ES-I3 (cell line): ENCODE results near the gene FNBP1L.

ENCODE experiments used
- H3K36me3 ChIP-seq: 2 replicates; pipeline ENCODE4 v1.6.1; 2013; ENCODE audit warnings: mild to moderate bottlenecking, low read length, control low read depth, moderate library complexity; ENCODE audit not compliant: insufficient read depth
- H3K4me1 ChIP-seq: 2 replicates; pipeline ENCODE4 v1.6.1; 2013; ENCODE audit warnings: mild to moderate bottlenecking, control low read depth, low read length; ENCODE audit not compliant: insufficient read depth
- H3K9ac ChIP-seq: 2 replicates; pipeline ENCODE4 v1.6.1; 2013; ENCODE audit warnings: low read depth, mild to moderate bottlenecking, low read length, moderate library complexity
- H3K9me3 ChIP-seq: 2 replicates; pipeline ENCODE4 v1.6.1; 2013; ENCODE audit warnings: mild to moderate bottlenecking, low read length, moderate library complexity; ENCODE audit not compliant: control insufficient read depth, insufficient read depth

Gene FNBP1L

GRCh38 chr1:93597709-93598108, 149.8 kb downstream of the FNBP1L start:
- Histone ChIP-seq H3K9ac (no peak overlapping the region), H3K4me1 (peaks cover 30% of the 10 kb centered on the region), H3K36me3 (no peaks in the 10 kb centered on the region; the same call in 1 of the 2 replicates), H3K9me3 (no peaks in the 10 kb centered on the region)

- H3K9me3 ChIP-seq = no peaks in the 10 kb centered on the region
- H3K4me1 ChIP-seq = peaks cover 30% of the 10 kb centered on the region
- no peak overlapping the region for H3K9ac ChIP-seq
- no peaks in the 10 kb centered on the region; the same call in 1 of the 2 replicates for H3K36me3 ChIP-seq
These were observed 150.5 kb downstream of the FNBP1L start for GRCh38 chr1:93598396-93598795.

GRCh38 chr1:93598861-93599439, 151.0 kb downstream of the FNBP1L start:
- Histone ChIP-seq H3K36me3 (no peaks in the 10 kb centered on the region; the same call in 1 of the 2 replicates), H3K4me1 (peaks cover 26% of the 10 kb centered on the region), H3K9ac (no peak overlapping the region), H3K9me3 (no peaks in the 10 kb centered on the region)

GRCh38 chr1:93599479-93599878, 151.6 kb downstream of the FNBP1L start:
- Histone ChIP-seq H3K36me3 (no peaks in the 10 kb centered on the region; the same call in 1 of the 2 replicates), H3K9me3 (no peaks in the 10 kb centered on the region), H3K4me1 (peaks cover 20% of the 10 kb centered on the region), H3K9ac (no peak overlapping the region)

GRCh38 chr1:93600663-93601062, 152.7 kb downstream of the FNBP1L start:
- Histone ChIP-seq H3K36me3 (no peaks in the 10 kb centered on the region; the same call in 1 of the 2 replicates), H3K9me3 (no peaks in the 10 kb centered on the region), H3K9ac (no peak overlapping the region), H3K4me1 (peaks cover 11% of the 10 kb centered on the region)

- Histone ChIP-seq H3K36me3 (no peaks in the 10 kb centered on the region; the same call in 1 of the 2 replicates), H3K4me1 (peaks cover 2% of the 10 kb centered on the region; the same call in 1 of the 2 replicates), H3K9ac (no peak overlapping the region), H3K9me3 (no peaks in the 10 kb centered on the region)
These were observed 153.8 kb downstream of the FNBP1L start for GRCh38 chr1:93601686-93602085.

- Histone ChIP-seq H3K4me1 (no peaks in the 10 kb centered on the region; the same call in 1 of the 2 replicates), H3K9me3 (no peaks in the 10 kb centered on the region), H3K36me3 (no peaks in the 10 kb centered on the region; the same call in 1 of the 2 replicates), H3K9ac (no peak overlapping the region)
These were observed 154.2 kb downstream of the FNBP1L start for GRCh38 chr1:93602101-93602500.

GRCh38 chr1:93603106-93603505, 155.2 kb downstream of the FNBP1L start:
- Histone ChIP-seq H3K9me3 (no peaks in the 10 kb centered on the region), H3K4me1 (no peaks in the 10 kb centered on the region; the same call in 1 of the 2 replicates), H3K9ac (no peak overlapping the region), H3K36me3 (no peaks in the 10 kb centered on the region; the same call in 1 of the 2 replicates)

GRCh38 chr1:93603601-93604000, 155.7 kb downstream of the FNBP1L start:
- Histone ChIP-seq H3K9me3 (no peaks in the 10 kb centered on the region), H3K36me3 (no peaks in the 10 kb centered on the region; the same call in 1 of the 2 replicates), H3K4me1 (no peaks in the 10 kb centered on the region), H3K9ac (no peak overlapping the region)
